ENCODE data around the gene STAC. TPM values are rescaled to one million over a fixed set of nuclear protein-coding genes. Genes with fewer than 3 reads are reported as not detected.

The STAC gene
- total RNA-seq, 1 donor from 2014 or later, result 3.9 TPM

DNA sequence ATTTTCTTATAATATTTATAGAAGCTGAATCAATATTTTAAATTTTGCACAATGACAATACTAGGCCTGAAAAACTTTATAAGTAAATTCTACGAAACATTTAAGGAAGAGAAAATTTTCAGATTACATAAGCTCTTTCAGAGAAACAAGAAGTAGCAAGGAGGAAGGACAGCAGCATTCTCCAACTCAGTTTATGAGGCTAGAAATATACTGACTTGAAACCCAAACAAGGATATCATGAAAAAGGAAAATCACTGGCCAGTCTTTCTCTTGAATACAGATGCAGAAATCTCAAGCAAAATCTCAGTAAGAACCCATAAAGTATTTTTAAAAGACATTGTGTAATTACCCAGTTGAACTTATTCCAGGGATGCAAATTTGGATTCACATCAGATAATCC lies 121.3 kb downstream of the STAC start:
- Histone ChIP-seq H3K4me3 (no peak overlapping the region), H3K27me3 (no peaks in the 10 kb centered on the region), H3K27ac (peak overlapping the region; percentile 30), H3K9me3 (no peaks in the 10 kb centered on the region), H3K4me1 (peaks cover 7% of the 10 kb centered on the region), H3K36me3 (no peaks in the 10 kb centered on the region)
- no peak for TF ChIP-seq POLR2A (IDR thresholded peaks at IDR 0.05)
- TF ChIP-seq, protein P1, sequence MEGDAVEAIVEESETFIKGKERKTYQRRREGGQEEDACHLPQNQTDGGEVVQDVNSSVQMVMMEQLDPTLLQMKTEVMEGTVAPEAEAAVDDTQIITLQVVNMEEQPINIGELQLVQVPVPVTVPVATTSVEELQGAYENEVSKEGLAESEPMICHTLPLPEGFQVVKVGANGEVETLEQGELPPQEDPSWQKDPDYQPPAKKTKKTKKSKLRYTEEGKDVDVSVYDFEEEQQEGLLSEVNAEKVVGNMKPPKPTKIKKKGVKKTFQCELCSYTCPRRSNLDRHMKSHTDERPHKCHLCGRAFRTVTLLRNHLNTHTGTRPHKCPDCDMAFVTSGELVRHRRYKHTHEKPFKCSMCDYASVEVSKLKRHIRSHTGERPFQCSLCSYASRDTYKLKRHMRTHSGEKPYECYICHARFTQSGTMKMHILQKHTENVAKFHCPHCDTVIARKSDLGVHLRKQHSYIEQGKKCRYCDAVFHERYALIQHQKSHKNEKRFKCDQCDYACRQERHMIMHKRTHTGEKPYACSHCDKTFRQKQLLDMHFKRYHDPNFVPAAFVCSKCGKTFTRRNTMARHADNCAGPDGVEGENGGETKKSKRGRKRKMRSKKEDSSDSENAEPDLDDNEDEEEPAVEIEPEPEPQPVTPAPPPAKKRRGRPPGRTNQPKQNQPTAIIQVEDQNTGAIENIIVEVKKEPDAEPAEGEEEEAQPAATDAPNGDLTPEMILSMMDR (IDR thresholded peaks at IDR 0.05), result no peak
- no peak for TF ChIP-seq POLR2AphosphoS5 (IDR thresholded peaks at IDR 0.05; ENCODE audit: insufficient read depth in 1 of 2, low read depth in 1 of 2)
- DNase-seq (ENCODE audit: extremely low spot score in 2 of 2), result no peak
- intact Hi-C loops (cut with DNase I), result no loop called here

DNA sequence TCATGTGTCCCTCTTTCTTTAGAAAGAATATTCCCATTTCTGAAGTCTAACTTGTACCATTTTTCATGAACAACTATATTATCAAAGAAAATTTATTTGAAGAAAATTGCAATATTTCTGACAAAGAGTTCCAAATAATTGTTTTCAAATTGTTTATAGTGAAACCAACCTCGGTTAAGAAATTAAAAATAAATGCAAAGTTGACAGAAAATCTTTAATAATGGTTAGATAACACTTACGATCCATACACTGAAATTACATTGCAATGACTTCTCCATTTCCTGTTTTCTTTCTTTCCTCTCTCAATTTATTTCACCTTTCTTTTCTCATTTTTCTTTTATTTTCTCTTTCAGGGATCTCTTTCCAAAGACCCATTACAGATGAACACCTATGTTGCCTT lies 125.1 kb downstream of the STAC start:
- intact Hi-C loops (cut with DNase I), result no loop called here
- DNase-seq (ENCODE audit: extremely low spot score in 2 of 2), result no peak

DNA sequence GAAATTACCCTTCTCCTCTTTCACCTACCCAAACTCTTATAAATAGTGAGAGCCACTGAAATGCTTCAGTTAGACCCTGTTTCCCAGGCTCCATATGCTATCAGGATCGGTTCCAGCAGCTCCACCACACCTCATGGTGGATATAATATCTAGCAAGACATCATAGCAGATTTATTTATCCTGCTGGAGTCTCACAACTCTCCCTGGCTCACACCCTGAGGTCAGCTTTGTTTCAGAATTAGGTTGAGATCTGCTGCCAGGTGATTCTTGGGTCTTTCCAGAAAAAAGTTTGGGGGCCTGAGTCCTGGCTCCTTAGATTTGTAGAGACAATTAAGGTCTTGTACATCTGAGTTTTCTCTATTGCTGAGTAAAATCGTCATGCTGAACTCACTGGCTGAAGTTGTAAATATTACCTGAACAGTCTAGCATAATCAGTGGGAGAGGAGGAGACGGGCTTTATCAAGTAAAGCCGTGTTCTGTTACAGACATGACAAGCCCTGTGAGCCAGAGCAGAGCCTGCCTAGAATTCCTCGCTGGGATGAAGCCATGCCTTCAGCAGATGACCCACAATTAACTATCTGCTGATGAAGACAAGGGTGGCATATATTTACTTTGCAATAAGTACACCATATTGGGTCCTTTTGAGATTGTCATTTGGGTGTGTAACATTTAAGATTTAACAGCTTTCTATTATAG lies 131.6 kb downstream of the STAC start:
- no peak for DNase-seq (ENCODE audit: extremely low spot score in 2 of 2)
- no peaks in the 10 kb centered on the region for H3K9me3 ChIP-seq
- H3K4me3 ChIP-seq, result no peak overlapping the region
- no peaks in the 10 kb centered on the region for H3K4me1 ChIP-seq
- no peaks in the 10 kb centered on the region for H3K36me3 ChIP-seq
- intact Hi-C loops (cut with DNase I), result no loop called here
- H3K27me3 ChIP-seq, result no peaks in the 10 kb centered on the region
- H3K27ac ChIP-seq, result no peak overlapping the region
- TF ChIP-seq POLR2A (IDR thresholded peaks at IDR 0.05), result no peak
- TF ChIP-seq, protein P1 (IDR thresholded peaks at IDR 0.05), result no peak
- TF ChIP-seq POLR2AphosphoS5 (IDR thresholded peaks at IDR 0.05; ENCODE audit: insufficient read depth in 1 of 2, low read depth in 1 of 2), result no peak

More for the DNA sequence above, 125.1 kb downstream of the STAC start:
- Histone ChIP-seq H3K27me3 (no peaks in the 10 kb centered on the region), H3K36me3 (no peaks in the 10 kb centered on the region), H3K27ac (no peak overlapping the region), H3K4me1 (peaks cover 7% of the 10 kb centered on the region), H3K4me3 (no peak overlapping the region), H3K9me3 (no peaks in the 10 kb centered on the region)
- TF ChIP-seq POLR2AphosphoS5 (IDR thresholded peaks at IDR 0.05; ENCODE audit: insufficient read depth in 1 of 2, low read depth in 1 of 2), result no peak
- no peak for TF ChIP-seq POLR2A (IDR thresholded peaks at IDR 0.05)
- TF ChIP-seq, protein P1 (IDR thresholded peaks at IDR 0.05), result no peak

DNA sequence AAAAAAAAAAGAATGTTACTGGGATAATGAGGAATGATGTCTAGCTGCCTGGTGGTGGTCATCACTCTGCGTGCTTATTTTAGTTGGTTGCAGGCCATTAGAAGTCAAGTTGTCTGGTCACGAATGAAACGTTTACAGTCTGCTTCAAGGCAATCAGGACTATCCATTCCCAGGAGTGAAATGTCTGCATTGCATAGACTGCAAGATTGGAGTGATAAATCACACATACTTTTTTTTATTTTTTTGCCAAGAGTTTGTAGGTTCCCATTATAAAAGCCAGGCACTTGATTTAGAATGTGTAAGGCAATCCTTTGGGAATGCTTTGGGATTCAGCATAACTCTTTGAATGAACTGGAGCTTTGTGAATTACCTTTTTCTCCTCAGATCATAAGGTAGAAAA lies 132.3 kb downstream of the STAC start:
- Histone ChIP-seq H3K36me3 (no peaks in the 10 kb centered on the region), H3K27me3 (no peaks in the 10 kb centered on the region), H3K27ac (no peak overlapping the region), H3K4me3 (no peak overlapping the region), H3K9me3 (no peaks in the 10 kb centered on the region), H3K4me1 (no peaks in the 10 kb centered on the region)
- no peak for TF ChIP-seq POLR2A (IDR thresholded peaks at IDR 0.05)
- TF ChIP-seq, protein P1 (IDR thresholded peaks at IDR 0.05), result no peak
- intact Hi-C loops (cut with DNase I), result no loop called here
- no peak for DNase-seq (ENCODE audit: extremely low spot score in 2 of 2)

DNA sequence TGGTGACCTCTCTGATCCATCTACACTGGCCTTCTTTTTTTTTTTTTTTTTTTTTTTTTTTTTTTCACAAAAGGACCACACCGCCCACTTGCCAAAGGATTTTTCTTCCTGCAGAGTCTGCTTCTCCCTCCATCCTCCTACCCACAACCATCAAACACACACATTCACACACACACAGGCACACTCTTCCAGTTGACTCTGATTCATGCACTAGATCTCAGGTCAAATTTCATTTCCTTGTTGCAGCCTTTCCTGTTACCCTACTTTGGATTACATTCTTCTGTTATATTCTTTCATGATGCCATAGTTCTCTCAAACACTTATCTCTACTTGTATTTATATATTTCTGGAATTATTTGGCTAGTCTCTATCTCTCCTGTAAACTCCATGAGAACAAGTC lies 133.9 kb downstream of the STAC start:
- H3K27me3 ChIP-seq, result no peaks in the 10 kb centered on the region
- H3K4me1 ChIP-seq, result no peaks in the 10 kb centered on the region
- H3K36me3 ChIP-seq, result no peaks in the 10 kb centered on the region
- intact Hi-C loops (cut with DNase I), result no loop called here
- H3K4me3 ChIP-seq, result no peak overlapping the region
- H3K9me3 ChIP-seq, result no peaks in the 10 kb centered on the region
- TF ChIP-seq POLR2AphosphoS5 (IDR thresholded peaks at IDR 0.05; ENCODE audit: insufficient read depth in 1 of 2, low read depth in 1 of 2) (no peak), POLR2A (IDR thresholded peaks at IDR 0.05) (no peak)
- TF ChIP-seq, protein P1 (IDR thresholded peaks at IDR 0.05), result no peak
- H3K27ac ChIP-seq, result no peak overlapping the region
- DNase-seq (ENCODE audit: extremely low spot score in 2 of 2), result no peak

Data from vagina (tissue), 2 donors.